ENCODE measurements around the gene HDAC7.

DNA sequence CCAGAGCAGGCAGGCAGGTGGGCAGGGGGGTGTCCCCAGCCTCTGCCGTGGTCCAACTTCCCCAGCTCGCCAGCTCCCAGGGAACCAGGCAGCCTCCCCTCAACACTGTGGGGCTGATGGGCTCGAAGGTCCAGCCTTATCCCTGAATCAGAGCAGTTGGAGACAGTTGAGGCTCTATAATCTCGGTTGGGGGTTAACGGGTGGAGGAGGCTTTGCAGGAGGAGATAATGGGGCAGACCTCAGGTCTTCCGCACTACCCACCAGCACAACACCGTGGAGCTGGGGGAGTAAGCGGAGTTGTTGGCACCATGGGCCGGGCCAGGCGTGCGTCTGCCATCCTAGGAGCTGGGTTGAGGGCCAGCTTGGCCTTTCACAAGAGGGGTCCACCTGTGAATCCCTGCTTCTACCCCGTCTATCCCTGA lies 13.9 kb upstream of the HDAC7 start:
- TF ChIP-seq, protein P1, sequence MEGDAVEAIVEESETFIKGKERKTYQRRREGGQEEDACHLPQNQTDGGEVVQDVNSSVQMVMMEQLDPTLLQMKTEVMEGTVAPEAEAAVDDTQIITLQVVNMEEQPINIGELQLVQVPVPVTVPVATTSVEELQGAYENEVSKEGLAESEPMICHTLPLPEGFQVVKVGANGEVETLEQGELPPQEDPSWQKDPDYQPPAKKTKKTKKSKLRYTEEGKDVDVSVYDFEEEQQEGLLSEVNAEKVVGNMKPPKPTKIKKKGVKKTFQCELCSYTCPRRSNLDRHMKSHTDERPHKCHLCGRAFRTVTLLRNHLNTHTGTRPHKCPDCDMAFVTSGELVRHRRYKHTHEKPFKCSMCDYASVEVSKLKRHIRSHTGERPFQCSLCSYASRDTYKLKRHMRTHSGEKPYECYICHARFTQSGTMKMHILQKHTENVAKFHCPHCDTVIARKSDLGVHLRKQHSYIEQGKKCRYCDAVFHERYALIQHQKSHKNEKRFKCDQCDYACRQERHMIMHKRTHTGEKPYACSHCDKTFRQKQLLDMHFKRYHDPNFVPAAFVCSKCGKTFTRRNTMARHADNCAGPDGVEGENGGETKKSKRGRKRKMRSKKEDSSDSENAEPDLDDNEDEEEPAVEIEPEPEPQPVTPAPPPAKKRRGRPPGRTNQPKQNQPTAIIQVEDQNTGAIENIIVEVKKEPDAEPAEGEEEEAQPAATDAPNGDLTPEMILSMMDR (IDR thresholded peaks at IDR 0.05) = no peak
- no peak for TF ChIP-seq POLR2A (IDR thresholded peaks at IDR 0.05)
- TF ChIP-seq POLR2AphosphoS5 (IDR thresholded peaks at IDR 0.05) = no peak
- TF ChIP-seq EP300 (IDR thresholded peaks at IDR 0.05) = no peak
